BLaER1 treated with 17β-estradiol and CSF1 and Interleukin-3, amounts not matched to agents 10 nM and 100 nM (cell line): ENCODE results near the gene TSSK3.

ENCODE experiments used
- H3K27ac ChIP-seq, 11 experiments: shearing (Covaris generic); formaldehyde crosslinking; 2 replicates each; pipeline ENCODE4 v1.8.1; 2022
- H3K27me3 ChIP-seq, 11 experiments: shearing (Covaris generic); formaldehyde crosslinking; 2 replicates each; pipeline ENCODE4 v1.8.1; 2022
- H3K36me3 ChIP-seq, 11 experiments: shearing (Covaris generic); formaldehyde crosslinking; 2 replicates each; pipeline ENCODE4 v1.8.1; 2022
- H3K4me1 ChIP-seq, 10 experiments: shearing (Covaris generic); formaldehyde crosslinking; 2 replicates each; pipeline ENCODE4 v1.8.1; 2022
- H3K4me2 ChIP-seq, 11 experiments: shearing (Covaris generic); formaldehyde crosslinking; 2 replicates each; pipeline ENCODE4 v1.8.1; 2022
- H3K4me3 ChIP-seq, 10 experiments: shearing (Covaris generic); formaldehyde crosslinking; 2 replicates each; pipeline ENCODE4 v1.8.1; 2022
- H3K9ac ChIP-seq, 11 experiments: shearing (Covaris generic); formaldehyde crosslinking; 2 replicates each; pipeline ENCODE4 v1.8.1; 2022
- H3K9me3 ChIP-seq, 11 experiments: shearing (Covaris generic); formaldehyde crosslinking; replicated peaks in 1 of 11; 2 replicates each; pipeline ENCODE4 v1.8.1; 2022
- H4K20me1 ChIP-seq, 11 experiments: shearing (Covaris generic); formaldehyde crosslinking; 2 replicates each; pipeline ENCODE4 v1.8.1; 2022
- Cebpa-rat ChIP-seq, 11 experiments: shearing (Covaris generic); IDR thresholded peaks; 2 replicates each; pipeline ENCODE4 v1.8.1; 2022

TSSK3 gene

GRCh38 chr1:32336591-32336932 lies 25.8 kb upstream of the TSSK3 start:
- Histone ChIP-seq H3K9ac (peak overlapping the region in 10 of 11 experiments; percentile 87 to 99 (median 97); a peak in 19 of 22 replicates), H3K4me2 (peak overlapping the region; percentile 94 to 100 (median 98)), H3K4me1 (peaks cover 71 to 89% (median 82%) of the 10 kb centered on the region in 10 experiments), H3K4me3 (peak overlapping the region; percentile 68 to 97 (median 92)), H3K9me3 (no peaks in the 10 kb centered on the region), H3K36me3 (peaks cover 19 to 35% (median 34%) of the 10 kb centered on the region in 11 experiments), H4K20me1 (peaks cover 6 to 70% (median 48%) of the 10 kb centered on the region in 11 experiments; a peak in 21 of 22 replicates), H3K27ac (peak overlapping the region in 9 of 11 experiments; percentile 62 to 94 (median 76); a peak in 18 of 22 replicates), H3K27me3 (no peaks in the 10 kb centered on the region)
- no peak for TF ChIP-seq Cebpa-rat (IDR thresholded peaks at IDR 0.05)

GRCh38 chr1:32336963-32337675 lies 25.2 kb upstream of the TSSK3 start:
- peak in 5 of 11 experiments; percentile 19 to 72 (median 44); a peak in 6 of 22 replicates for TF ChIP-seq Cebpa-rat (IDR thresholded peaks at IDR 0.05)
- peak overlapping the region in 9 of 11 experiments; percentile 90 to 99 (median 97); a peak in 17 of 22 replicates for H3K9ac ChIP-seq
- peaks cover 14 to 29% (median 29%) of the 10 kb centered on the region in 11 experiments for H3K36me3 ChIP-seq
- H3K4me1 ChIP-seq: peaks cover 71 to 89% (median 82%) of the 10 kb centered on the region in 10 experiments
- H3K27ac ChIP-seq: peak overlapping the region in 9 of 11 experiments; percentile 62 to 94 (median 76); a peak in 18 of 22 replicates
- peaks cover 6 to 64% (median 43%) of the 10 kb centered on the region in 11 experiments; a peak in 21 of 22 replicates for H4K20me1 ChIP-seq
- peak overlapping the region; percentile 94 to 100 (median 98) for H3K4me2 ChIP-seq
- H3K9me3 ChIP-seq: no peaks in the 10 kb centered on the region
- H3K27me3 ChIP-seq: no peaks in the 10 kb centered on the region
- peak overlapping the region in 9 of 10 experiments; percentile 75 to 97 (median 95); a peak in 16 of 20 replicates for H3K4me3 ChIP-seq

DNA sequence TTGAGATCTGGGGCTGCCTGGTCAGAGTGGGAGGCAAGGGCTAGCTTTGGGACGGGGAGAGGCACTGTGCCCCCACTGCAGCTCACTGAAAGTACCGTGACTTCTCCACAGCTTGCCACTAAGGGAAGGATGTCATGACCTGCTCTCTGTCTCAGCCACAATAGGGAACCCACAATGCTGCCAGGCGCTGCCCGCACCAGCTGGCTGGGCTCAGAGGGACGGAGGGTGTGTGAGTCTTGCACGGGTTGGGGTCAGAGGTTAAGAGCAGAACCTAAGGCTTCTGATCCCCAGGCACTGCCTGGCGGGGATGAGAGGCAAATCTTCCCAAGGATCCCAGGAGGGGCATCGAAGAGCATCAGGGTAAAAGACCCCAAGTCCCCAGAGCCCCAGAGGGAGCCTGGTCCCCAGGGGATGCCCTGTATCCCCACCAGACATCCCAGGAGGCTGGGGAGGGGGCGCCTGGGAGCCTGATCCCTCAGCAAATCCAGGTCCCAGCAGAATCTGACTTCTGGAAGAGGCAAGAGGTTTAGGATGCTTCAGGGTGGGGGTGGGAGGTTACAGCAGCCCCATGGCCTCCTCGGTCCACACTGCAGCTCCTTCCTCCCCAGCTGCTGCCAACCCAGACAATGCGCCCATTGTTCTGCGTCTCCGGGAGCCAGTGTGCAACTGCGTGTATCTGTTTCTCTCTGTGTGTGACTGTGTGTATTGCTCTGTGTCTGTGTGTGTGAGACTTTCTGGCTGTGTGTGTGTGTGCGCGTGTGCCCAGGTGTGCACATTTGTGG lies 24.3 kb upstream of the TSSK3 start:
- Histone ChIP-seq H4K20me1 (peaks cover 6 to 55% (median 34%) of the 10 kb centered on the region in 11 experiments; a peak in 21 of 22 replicates), H3K4me1 (peaks cover 70 to 89% (median 83%) of the 10 kb centered on the region in 10 experiments), H3K27ac (peak overlapping the region in 10 of 11 experiments; percentile 39 to 94 (median 72); a peak in 20 of 22 replicates), H3K4me3 (peak overlapping the region in 8 of 10 experiments; percentile 15 to 97 (median 88); a peak in 13 of 20 replicates), H3K4me2 (peak overlapping the region; percentile 94 to 100 (median 98)), H3K36me3 (peaks cover 6 to 20% (median 19%) of the 10 kb centered on the region in 11 experiments; a peak in 19 of 22 replicates), H3K9me3 (no peaks in the 10 kb centered on the region), H3K27me3 (no peaks in the 10 kb centered on the region), H3K9ac (peak overlapping the region in 9 of 11 experiments; percentile 58 to 99 (median 95); a peak in 19 of 22 replicates)
- TF ChIP-seq Cebpa-rat (IDR thresholded peaks at IDR 0.05): no peak

- H3K9me3 ChIP-seq: no peaks in the 10 kb centered on the region
- H3K4me1 ChIP-seq: peaks cover 63 to 89% (median 78%) of the 10 kb centered on the region in 10 experiments
- H3K4me3 ChIP-seq: peak overlapping the region in 3 of 10 experiments; percentile 31 to 97 (median 96); a peak in 3 of 20 replicates
- H4K20me1 ChIP-seq: peaks cover 6 to 48% (median 27%) of the 10 kb centered on the region in 11 experiments; a peak in 21 of 22 replicates
- H3K27ac ChIP-seq: peak overlapping the region in 9 of 11 experiments; percentile 39 to 94 (median 73); a peak in 18 of 22 replicates
- peak overlapping the region; percentile 94 to 100 (median 98) for H3K4me2 ChIP-seq
- peaks cover 0 to 14% (median 13%) of the 10 kb centered on the region in 11 experiments; a peak in 16 of 22 replicates for H3K36me3 ChIP-seq
- TF ChIP-seq Cebpa-rat (IDR thresholded peaks at IDR 0.05): no peak
- H3K9ac ChIP-seq: peak overlapping the region in 9 of 11 experiments; percentile 58 to 99 (median 95); a peak in 17 of 22 replicates
- H3K27me3 ChIP-seq: no peaks in the 10 kb centered on the region
Measured at GRCh38 chr1:32338637-32339145, 23.6 kb upstream of the TSSK3 start.

DNA sequence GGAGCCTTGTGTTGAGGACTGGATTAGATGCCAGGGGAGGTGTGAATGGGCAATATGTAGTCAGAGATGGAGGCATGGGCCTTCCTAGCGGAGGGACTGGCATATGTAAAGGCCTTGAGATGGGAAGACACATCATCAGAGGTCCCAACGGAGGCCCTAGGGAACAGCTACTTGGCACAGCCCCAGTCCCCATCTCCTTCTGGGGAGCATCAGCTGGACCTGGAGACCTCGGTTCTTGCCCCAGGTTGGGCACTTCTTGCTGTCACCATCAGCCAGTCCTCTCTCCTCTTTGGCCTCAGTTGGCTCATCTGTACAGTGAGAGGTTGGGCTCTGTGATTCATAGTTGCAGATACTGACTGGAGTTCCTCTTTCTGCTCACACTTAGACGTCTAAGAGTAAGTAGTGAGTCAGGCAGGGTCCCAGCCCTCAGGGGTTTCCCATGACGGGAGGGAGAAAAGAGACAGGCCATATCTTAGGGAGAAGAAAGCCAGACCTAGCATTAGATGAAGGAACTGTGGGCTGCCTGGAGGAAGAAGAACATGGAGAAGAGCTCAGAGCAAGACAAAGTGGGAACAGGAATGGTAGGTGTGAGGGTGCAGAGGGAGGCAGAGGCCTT lies 22.9 kb upstream of the TSSK3 start:
- Histone ChIP-seq H3K4me2 (peak overlapping the region; percentile 94 to 100 (median 98)), H3K9ac (peak overlapping the region in 6 of 11 experiments; percentile 24 to 99 (median 82); a peak in 8 of 22 replicates), H3K27ac (peak overlapping the region in 8 of 11 experiments; percentile 72 to 94 (median 76); a peak in 14 of 22 replicates), H4K20me1 (peaks cover 0 to 41% (median 19%) of the 10 kb centered on the region in 11 experiments; a peak in 21 of 22 replicates), H3K27me3 (no peaks in the 10 kb centered on the region), H3K9me3 (no peaks in the 10 kb centered on the region), H3K36me3 (peaks cover 0 to 6% (median 5%) of the 10 kb centered on the region in 11 experiments; a peak in 15 of 22 replicates), H3K4me1 (peaks cover 55 to 83% (median 71%) of the 10 kb centered on the region in 10 experiments), H3K4me3 (no peak overlapping the region)
- no peak for TF ChIP-seq Cebpa-rat (IDR thresholded peaks at IDR 0.05)

GRCh38 chr1:32341186-32341757 lies 21.1 kb upstream of the TSSK3 start:
- H3K4me2 ChIP-seq: peak overlapping the region; percentile 56 to 99 (median 61); a peak in 20 of 22 replicates
- H3K27me3 ChIP-seq: 0 out of 22 replicates have a peak, but pooled peaks cover 0 to 4% (median 0%) of the 10 kb centered on the region in 11 experiments
- no peak for TF ChIP-seq Cebpa-rat (IDR thresholded peaks at IDR 0.05)
- H3K4me1 ChIP-seq: peaks cover 65 to 89% (median 76%) of the 10 kb centered on the region in 10 experiments
- no peaks in the 10 kb centered on the region for H3K36me3 ChIP-seq
- H3K4me3 ChIP-seq: no peak overlapping the region
- 0 out of 22 replicates have a peak overlapping the region, but pooled peaks of 1 of the 11 experiments have one; percentile 5 for H3K9ac ChIP-seq
- H3K27ac ChIP-seq: no peak overlapping the region
- H3K9me3 ChIP-seq: no peaks in the 10 kb centered on the region
- peaks cover 0 to 27% (median 8%) of the 10 kb centered on the region in 11 experiments; a peak in 12 of 22 replicates for H4K20me1 ChIP-seq

DNA sequence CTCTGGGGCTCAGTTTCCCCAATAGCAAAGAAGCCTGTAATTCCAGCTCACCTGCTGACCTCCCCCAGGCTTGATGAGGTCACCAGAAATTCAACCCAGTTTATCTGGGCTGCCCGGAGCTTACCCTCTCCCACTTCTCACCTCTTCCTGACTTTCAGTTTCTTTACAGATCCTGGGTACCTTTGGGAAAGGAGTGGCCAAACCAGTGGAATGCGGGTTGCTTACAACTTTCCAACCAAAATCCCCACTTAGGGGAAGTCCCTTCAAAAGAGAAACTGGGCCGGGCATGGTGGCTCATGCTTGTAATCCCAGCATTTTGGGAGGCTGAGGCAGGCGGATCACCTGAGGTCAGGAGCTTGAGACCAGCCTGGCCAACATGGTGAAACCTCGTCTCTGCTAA lies 20.4 kb upstream of the TSSK3 start:
- Histone ChIP-seq H3K9ac (no peak overlapping the region; a peak in 2 of 22 replicates), H3K9me3 (no peaks in the 10 kb centered on the region), H3K4me1 (peaks cover 65 to 89% (median 76%) of the 10 kb centered on the region in 10 experiments), H3K4me2 (peak overlapping the region; percentile 56 to 73 (median 61)), H3K4me3 (no peak overlapping the region), H3K27me3 (peaks cover 0 to 10% (median 0%) of the 10 kb centered on the region in 11 experiments; a peak in 1 of 22 replicates), H4K20me1 (peaks cover 0 to 20% (median 4%) of the 10 kb centered on the region in 11 experiments; a peak in 12 of 22 replicates), H3K36me3 (no peaks in the 10 kb centered on the region), H3K27ac (peak overlapping the region in 6 of 11 experiments; percentile 23 to 55 (median 36); a peak in 9 of 22 replicates)
- TF ChIP-seq Cebpa-rat (IDR thresholded peaks at IDR 0.05): no peak
